Prostate gland (tissue), 2 donors: ENCODE results near the gene NAALADL1. TPM values are rescaled to one million over a fixed set of nuclear protein-coding genes. Genes with fewer than 3 reads are reported as not detected.

Source experiments
- DNase-seq: peaks from one replicate; pipeline ENCODE4 v3.0.0-alpha.2; 2019; ENCODE audit warnings: low spot score
- H3K27ac ChIP-seq, 2 donors: fragments of 200-600 bp; sonication (generic); 2 replicates each; pipeline ENCODE4 v1.5.1; 2017 to 2019
- H3K27me3 ChIP-seq: fragments of 200-600 bp; sonication (generic); replicated peaks from 2 replicates; pipeline ENCODE4 v1.5.1; 2019; ENCODE audit not compliant: insufficient read depth
- H3K36me3 ChIP-seq, 2 donors: fragments of 200-600 bp; sonication (generic); 1 replicate in 1 of 2; 2 replicates in 1 of 2; pipeline versions ENCODE4 v1.5.1 to v1.8.1; 2017 to 2019
- H3K4me1 ChIP-seq: fragments of 200-600 bp; sonication (generic); replicated peaks from 2 replicates; pipeline ENCODE4 v1.5.1; 2019
- H3K4me3 ChIP-seq, 2 donors: fragments of 200-600 bp; sonication (generic); 2 replicates each; pipeline ENCODE4 v1.5.1; 2017 to 2019
- H3K9me3 ChIP-seq: fragments of 200-600 bp; sonication (generic); 2 replicates; pipeline ENCODE4 v1.5.1; 2017
- CTCF ChIP-seq, 4 experiments: fragments of 200-600 bp in 2 of 4; fragments of 450-650 bp in 2 of 4; sonication (generic) in 2 of 4; IDR thresholded peaks; 1 replicate in 3 of 4; 2 replicates in 1 of 4; pipeline ENCODE4 v1.5.1; 2016 to 2019; ENCODE audit warnings: antibody characterized with exemption in 4 of 4, mild to moderate bottlenecking in 2 of 4, moderate library complexity in 2 of 4
- POLR2A ChIP-seq: fragments of 450-650 bp; IDR thresholded peaks from one replicate; pipeline ENCODE4 v1.6.1; 2016; ENCODE audit warnings: antibody characterized with exemption, mild to moderate bottlenecking
- POLR2AphosphoS5 ChIP-seq: sonication (generic); formaldehyde crosslinking; IDR thresholded peaks from one replicate; pipeline ENCODE4 v1.6.1; 2017; ENCODE audit warnings: antibody characterized with exemption
- WGBS: methylation state at CpG from one replicate; pipeline ENCODE4 v1.1.5; 2018; 5-methylcytosine and 5-hydroxymethylcytosine counted together
- intact Hi-C: fragments of 100-400 bp; cut with DNase I; formaldehyde crosslinking; loops from one replicate; pipeline ENCODE4 v1.14.2; 2022
- total RNA-seq, 2 donors: library from RNA; depleted of rRNA; stranded (reverse); fragments of >200 nt; gene quantifications; one replicate each; pipeline ENCODE4 v1.1.0, GENCODE V29; 2016

NAALADL1 gene
- total RNA-seq, 2 donors from 2014 or later, result 8.5 to 15.6 TPM

GRCh38 chr11:65077451-65077850, 19.1 kb upstream of the NAALADL1 start:
- Histone ChIP-seq H3K36me3 (no peaks in the 10 kb centered on the region), H3K9me3 (no peaks in the 10 kb centered on the region), H3K4me1 (no peaks in the 10 kb centered on the region), H3K27ac (no peak overlapping the region), H3K4me3 (no peak overlapping the region), H3K27me3 (no peaks in the 10 kb centered on the region)
- 65% methylated on average over 4 of the region's 4 CpGs for WGBS
- TF ChIP-seq POLR2AphosphoS5 (no peak), POLR2A (no peak), CTCF (IDR thresholded peaks at IDR 0.05) (no peak)
- intact Hi-C loops, result no loop called here
- DNase-seq, result no peak

GRCh38 chr11:65072631-65072966, 14.2 kb upstream of the NAALADL1 start:
- Histone ChIP-seq H3K27me3 (no peaks in the 10 kb centered on the region), H3K4me3 (no peak overlapping the region), H3K27ac (no peak overlapping the region), H3K9me3 (no peaks in the 10 kb centered on the region), H3K4me1 (no peaks in the 10 kb centered on the region), H3K36me3 (no peaks in the 10 kb centered on the region)
- no peak for DNase-seq
- WGBS, result 44% methylated on average over 1 of the region's 1 CpG
- intact Hi-C loops, result no loop called here
- TF ChIP-seq CTCF (IDR thresholded peaks at IDR 0.05) (no peak), POLR2A (no peak), POLR2AphosphoS5 (no peak)

- H3K4me1 ChIP-seq, result no peaks in the 10 kb centered on the region
- TF ChIP-seq POLR2A (no peak), POLR2AphosphoS5 (no peak), CTCF (IDR thresholded peaks at IDR 0.05) (no peak)
- H3K36me3 ChIP-seq, result no peaks in the 10 kb centered on the region
- no peaks in the 10 kb centered on the region for H3K9me3 ChIP-seq
- no peak overlapping the region for H3K27ac ChIP-seq
- no peak overlapping the region for H3K4me3 ChIP-seq
- no peak for DNase-seq
- no peaks in the 10 kb centered on the region for H3K27me3 ChIP-seq
- intact Hi-C loops, result no loop called here
- 54% methylated on average over 4 of the region's 4 CpGs for WGBS
Measured at GRCh38 chr11:65071907-65072630, 13.7 kb upstream of the NAALADL1 start.

GRCh38 chr11:65069217-65069616, 10.9 kb upstream of the NAALADL1 start:
- intact Hi-C loops, result no loop called here
- Histone ChIP-seq H3K36me3 (no peaks in the 10 kb centered on the region), H3K4me1 (no peaks in the 10 kb centered on the region), H3K9me3 (no peaks in the 10 kb centered on the region), H3K4me3 (no peak overlapping the region), H3K27me3 (no peaks in the 10 kb centered on the region), H3K27ac (no peak overlapping the region)
- 56% methylated on average over 9 of the region's 9 CpGs for WGBS
- TF ChIP-seq POLR2AphosphoS5 (no peak), POLR2A (no peak), CTCF (IDR thresholded peaks at IDR 0.05) (no peak)
- DNase-seq, result no peak

GRCh38 chr11:65067446-65067845, 9.1 kb upstream of the NAALADL1 start:
- no peak overlapping the region for H3K27ac ChIP-seq
- H3K4me3 ChIP-seq, result no peak overlapping the region
- no peaks in the 10 kb centered on the region for H3K27me3 ChIP-seq
- no peak for DNase-seq
- no peaks in the 10 kb centered on the region for H3K4me1 ChIP-seq
- TF ChIP-seq POLR2AphosphoS5, result no peak
- TF ChIP-seq POLR2A, result no peak
- no peak for TF ChIP-seq CTCF (IDR thresholded peaks at IDR 0.05)
- no peaks in the 10 kb centered on the region for H3K36me3 ChIP-seq
- no peaks in the 10 kb centered on the region for H3K9me3 ChIP-seq
- intact Hi-C loops, result no loop called here
- 83% methylated on average over 10 of the region's 10 CpGs for WGBS
